ENCODE measurements around the gene POLR1H. TPM values are rescaled to one million over a fixed set of nuclear protein-coding genes. Genes with fewer than 3 reads are reported as not detected.
A peak's percentile ranks its signal among the peaks of the same experiment; 100 is the strongest.
"Not testable (repeated sequence)": the region's sequence is repeated elsewhere in the genome, so short reads cannot be mapped to it uniquely, and the experiment has no call there.

Gene POLR1H
- 10 to 100 TPM; 22.5 to 39.2 (median 24.9) TPM for total RNA-seq

GRCh38 chr6:30061092-30061857, at the start of gene POLR1H:
TSS of gene POLR1H (plus strand) at chr6:30061265. CDS start at chr6:30061525, 260 bp downstream.
- TF ChIP-seq, protein P1, sequence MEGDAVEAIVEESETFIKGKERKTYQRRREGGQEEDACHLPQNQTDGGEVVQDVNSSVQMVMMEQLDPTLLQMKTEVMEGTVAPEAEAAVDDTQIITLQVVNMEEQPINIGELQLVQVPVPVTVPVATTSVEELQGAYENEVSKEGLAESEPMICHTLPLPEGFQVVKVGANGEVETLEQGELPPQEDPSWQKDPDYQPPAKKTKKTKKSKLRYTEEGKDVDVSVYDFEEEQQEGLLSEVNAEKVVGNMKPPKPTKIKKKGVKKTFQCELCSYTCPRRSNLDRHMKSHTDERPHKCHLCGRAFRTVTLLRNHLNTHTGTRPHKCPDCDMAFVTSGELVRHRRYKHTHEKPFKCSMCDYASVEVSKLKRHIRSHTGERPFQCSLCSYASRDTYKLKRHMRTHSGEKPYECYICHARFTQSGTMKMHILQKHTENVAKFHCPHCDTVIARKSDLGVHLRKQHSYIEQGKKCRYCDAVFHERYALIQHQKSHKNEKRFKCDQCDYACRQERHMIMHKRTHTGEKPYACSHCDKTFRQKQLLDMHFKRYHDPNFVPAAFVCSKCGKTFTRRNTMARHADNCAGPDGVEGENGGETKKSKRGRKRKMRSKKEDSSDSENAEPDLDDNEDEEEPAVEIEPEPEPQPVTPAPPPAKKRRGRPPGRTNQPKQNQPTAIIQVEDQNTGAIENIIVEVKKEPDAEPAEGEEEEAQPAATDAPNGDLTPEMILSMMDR (IDR thresholded peaks at IDR 0.05), result no peak
- DNase-seq (ENCODE audit: low spot score) (peak; percentile 51), ATAC-seq (ENCODE audit: low FRiP score) (peak; percentile 97)

GRCh38 chr6:30013291-30013922, 47.7 kb upstream of the POLR1H start:
- TF ChIP-seq, protein P1 (IDR thresholded peaks at IDR 0.05), result no peak
- no peak for ATAC-seq (ENCODE audit: low FRiP score)

GRCh38 chr6:30019819-30020218, 41.2 kb upstream of the POLR1H start:
- no peak for ATAC-seq (ENCODE audit: low FRiP score)
- DNase-seq (ENCODE audit: low spot score), result no peak
- TF ChIP-seq, protein P1 (IDR thresholded peaks at IDR 0.05), result no peak

More at GRCh38 chr6:30013291-30013922, 47.7 kb upstream of the POLR1H start:
- DNase-seq (ENCODE audit: low spot score), result no peak

- TF ChIP-seq, protein P1 (IDR thresholded peaks at IDR 0.05), result no peak
- ATAC-seq (ENCODE audit: low FRiP score) (no peak), DNase-seq (ENCODE audit: low spot score) (no peak)
These were observed 40.4 kb upstream of the POLR1H start for GRCh38 chr6:30020626-30021025.

DNA sequence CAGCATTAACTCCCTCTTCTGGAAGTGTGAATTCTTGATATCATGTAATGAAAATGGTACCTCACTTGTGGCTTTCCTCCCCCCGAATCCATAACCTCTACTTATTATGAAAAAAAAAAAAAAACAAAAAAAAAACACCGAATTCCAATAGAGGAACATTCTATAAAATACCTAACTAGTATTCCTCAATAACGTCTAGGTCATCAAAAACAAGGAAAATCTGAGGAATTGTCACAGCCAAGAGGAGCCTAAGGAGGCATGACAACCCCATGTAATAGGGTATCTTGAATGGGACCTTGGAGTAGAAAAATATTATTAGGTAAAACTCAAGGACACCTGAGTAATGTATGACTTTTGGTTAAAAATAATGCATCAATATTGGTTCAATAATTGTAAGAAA, 38.9 kb upstream of the POLR1H start:
- TF ChIP-seq, protein P1 (IDR thresholded peaks at IDR 0.05), result no peak
- DNase-seq (ENCODE audit: low spot score), result no peak
- ATAC-seq (ENCODE audit: low FRiP score), result no peak

DNA sequence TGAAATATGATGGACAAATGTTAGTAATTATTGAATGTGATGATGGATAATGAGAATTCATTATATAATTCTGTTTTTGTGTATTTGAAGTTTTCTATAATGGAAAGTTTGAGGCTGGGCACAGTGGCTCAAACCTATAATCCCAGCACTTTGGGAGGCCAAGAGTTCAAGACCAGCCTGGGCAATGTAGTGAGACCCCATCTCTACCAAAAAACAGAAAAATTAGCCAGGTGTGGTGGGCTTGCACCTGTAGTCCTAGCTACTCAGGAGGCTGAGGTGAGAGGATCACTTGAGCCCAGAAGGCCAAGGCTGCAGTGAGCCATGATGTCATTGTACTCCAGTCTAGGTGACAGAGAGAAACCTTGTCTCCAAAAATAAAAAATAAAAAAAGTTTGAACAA, 38.4 kb upstream of the POLR1H start:
- not testable (repeated sequence) for DNase-seq (ENCODE audit: low spot score); ATAC-seq (ENCODE audit: low FRiP score)

DNA sequence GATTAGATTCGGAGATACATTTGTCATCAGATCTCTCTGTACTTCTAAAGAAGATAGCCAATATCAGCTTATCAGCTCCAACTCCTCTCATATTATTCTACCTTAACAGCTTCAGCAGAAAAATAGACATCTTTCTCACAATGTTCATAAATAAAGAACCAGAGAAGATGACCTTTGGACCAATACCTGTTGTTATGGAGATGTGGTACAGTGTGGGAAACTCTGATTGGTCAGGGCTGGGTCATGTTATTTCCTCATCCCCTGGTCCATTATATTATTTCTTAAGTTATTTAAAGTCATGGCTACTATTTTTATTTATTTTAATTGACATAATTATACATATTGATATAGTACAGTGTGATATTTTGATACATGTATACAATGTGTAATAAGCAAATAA, 35.9 kb upstream of the POLR1H start:
- no peak for DNase-seq (ENCODE audit: low spot score)
- ATAC-seq (ENCODE audit: low FRiP score), result no peak
- TF ChIP-seq, protein P1 (IDR thresholded peaks at IDR 0.05), result no peak
